Breast epithelium (tissue), 4 donors: Measurements from ENCODE around the gene NSMCE3. TPM values are rescaled to one million over a fixed set of nuclear protein-coding genes. Genes with fewer than 3 reads are reported as not detected.

Experiments used
- DNase-seq, 2 donors: peaks; one replicate each; pipeline ENCODE4 v3.0.0-alpha.2; 2019; ENCODE audit warnings: low spot score in 2 of 2
- H3K27ac ChIP-seq, 2 donors: fragments of 200-600 bp; sonication (generic) in 1 of 2; one replicate each; pipeline ENCODE4 v1.5.1; 2016 to 2019; ENCODE audit warnings: mild to moderate bottlenecking in 1 of 2
- H3K27me3 ChIP-seq, 2 donors: fragments of 200-600 bp; sonication (generic) in 1 of 2; one replicate each; pipeline versions ENCODE4 v1.5.1 to v1.6.0; 2017 to 2019; ENCODE audit warnings: control low read depth in 1 of 2, mild to moderate bottlenecking in 1 of 2
- H3K36me3 ChIP-seq: fragments of 200-600 bp; one replicate; pipeline ENCODE4 v1.5.1; 2019
- H3K4me1 ChIP-seq, 2 donors: fragments of 200-600 bp; sonication (generic); one replicate each; pipeline ENCODE4 v1.5.1; 2016 to 2019; ENCODE audit warnings: control low read depth in 1 of 2
- H3K4me3 ChIP-seq, 3 donors: fragments of 200-600 bp; sonication (generic); 1 replicate in 2 of 3; 2 replicates in 1 of 3; pipeline ENCODE4 v1.5.1; 2016 to 2019; ENCODE audit warnings: mild to moderate bottlenecking in 3 of 3, moderate library complexity in 2 of 3
- H3K9me3 ChIP-seq, 2 donors: fragments of 200-600 bp; sonication (generic) in 1 of 2; one replicate each; pipeline ENCODE4 v1.5.1; 2016 to 2019; ENCODE audit warnings: control low read depth in 1 of 2
- CTCF ChIP-seq, 3 donors: fragments of 450-650 bp; IDR thresholded peaks; one replicate each; pipeline ENCODE4 v1.5.1; 2016 to 2017; ENCODE audit warnings: antibody characterized with exemption in 3 of 3, mild to moderate bottlenecking in 3 of 3, moderate library complexity in 3 of 3
- POLR2A ChIP-seq: fragments of 450-650 bp; IDR thresholded peaks from one replicate; pipeline ENCODE4 v1.6.1; 2016; ENCODE audit warnings: antibody characterized with exemption, mild to moderate bottlenecking, moderate library complexity
- POLR2AphosphoS5 ChIP-seq, 3 donors: sonication (generic); formaldehyde crosslinking; IDR thresholded peaks; one replicate each; pipeline ENCODE4 v1.6.1; 2017; ENCODE audit warnings: antibody characterized with exemption in 3 of 3
- intact Hi-C: fragments of 100-400 bp; cut with DNase I; formaldehyde crosslinking; loops from one replicate; pipeline ENCODE4 v1.15.1; 2023; ENCODE audit warnings: low total_unique reads
- total RNA-seq, 3 donors: library from RNA; depleted of rRNA; stranded (reverse); fragments of >200 nt; gene quantifications; one replicate each; pipeline ENCODE4 v1.1.0, GENCODE V29; 2016

The NSMCE3 gene
- total RNA-seq, 3 donors from 2014 or later, result 7.0 to 11.1 (median 8.2) TPM

GRCh38 chr15:29266052-29266582, 3.5 kb downstream of the NSMCE3 start:
- no peak for DNase-seq
- Histone ChIP-seq H3K4me3 (no peak overlapping the region), H3K27ac (no peak overlapping the region), H3K36me3 (no peaks in the 10 kb centered on the region), H3K27me3 (no peaks in the 10 kb centered on the region), H3K4me1 (peaks cover 0 to 7% of the 10 kb centered on the region in 2 donors), H3K9me3 (no peaks in the 10 kb centered on the region)
- TF ChIP-seq POLR2AphosphoS5 (IDR thresholded peaks at IDR 0.05) (no peak), CTCF (IDR thresholded peaks at IDR 0.05) (no peak), POLR2A (no peak)
- intact Hi-C loops, result no loop called here

- no peak overlapping the region for H3K27ac ChIP-seq
- intact Hi-C loops, result no loop called here
- no peaks in the 10 kb centered on the region for H3K9me3 ChIP-seq
- H3K36me3 ChIP-seq, result no peaks in the 10 kb centered on the region
- no peaks in the 10 kb centered on the region for H3K27me3 ChIP-seq
- H3K4me3 ChIP-seq, result no peak overlapping the region
- no peak for DNase-seq
- H3K4me1 ChIP-seq, result no peaks in the 10 kb centered on the region
- TF ChIP-seq CTCF (IDR thresholded peaks at IDR 0.05) (no peak), POLR2A (no peak), POLR2AphosphoS5 (IDR thresholded peaks at IDR 0.05) (no peak)
Observed at GRCh38 chr15:29263289-29263688, 6.3 kb downstream of the NSMCE3 start.

GRCh38 chr15:29262738-29263137, 6.9 kb downstream of the NSMCE3 start:
- intact Hi-C loops, result no loop called here
- Histone ChIP-seq H3K9me3 (no peaks in the 10 kb centered on the region), H3K36me3 (no peaks in the 10 kb centered on the region), H3K27ac (no peak overlapping the region), H3K4me3 (no peak overlapping the region), H3K4me1 (no peaks in the 10 kb centered on the region), H3K27me3 (no peaks in the 10 kb centered on the region)
- TF ChIP-seq POLR2AphosphoS5 (IDR thresholded peaks at IDR 0.05) (no peak), CTCF (IDR thresholded peaks at IDR 0.05) (no peak), POLR2A (no peak)
- no peak for DNase-seq

- Histone ChIP-seq H3K4me1 (no peaks in the 10 kb centered on the region), H3K27me3 (no peaks in the 10 kb centered on the region), H3K27ac (no peak overlapping the region), H3K36me3 (no peaks in the 10 kb centered on the region), H3K9me3 (no peaks in the 10 kb centered on the region), H3K4me3 (no peak overlapping the region)
- no peak for TF ChIP-seq POLR2A
- no peak for TF ChIP-seq POLR2AphosphoS5 (IDR thresholded peaks at IDR 0.05)
- no peak for TF ChIP-seq CTCF (IDR thresholded peaks at IDR 0.05)
- intact Hi-C loops, result no loop called here
- DNase-seq, result no peak
Observed at GRCh38 chr15:29260896-29261295, 8.7 kb downstream of the NSMCE3 start.

- no peak overlapping the region for H3K4me3 ChIP-seq
- TF ChIP-seq CTCF (IDR thresholded peaks at IDR 0.05), result no peak
- TF ChIP-seq POLR2AphosphoS5 (IDR thresholded peaks at IDR 0.05), result no peak
- TF ChIP-seq POLR2A, result no peak
- no peaks in the 10 kb centered on the region for H3K4me1 ChIP-seq
- DNase-seq, result no peak
- H3K27me3 ChIP-seq, result no peaks in the 10 kb centered on the region
- no peak overlapping the region for H3K27ac ChIP-seq
- no peaks in the 10 kb centered on the region for H3K36me3 ChIP-seq
- intact Hi-C loops, result no loop called here
- H3K9me3 ChIP-seq, result no peaks in the 10 kb centered on the region
Observed at GRCh38 chr15:29259233-29259632, 10.4 kb downstream of the NSMCE3 start.
